Dendritic cell treated with granulocyte-macrophage colony-stimulating factor and Interleukin-4, amounts not matched to agents 40 ng/mL and 50 ng/mL, for 4 days (primary cell): ENCODE results near the gene ZNF331.
"Not testable (repeated sequence)": the region's sequence is repeated elsewhere in the genome, so short reads cannot be mapped to it uniquely, and the experiment has no call there.

Experiments used
- H3K27ac Mint-ChIP-seq: one replicate; pipeline ENCODE4 v1.8.0; 2022; ENCODE audit warnings: mild to moderate bottlenecking, mixed read lengths
- H3K27me3 Mint-ChIP-seq: one replicate; pipeline ENCODE4 v1.8.0; 2022; ENCODE audit warnings: mild to moderate bottlenecking, mixed read lengths
- H3K36me3 Mint-ChIP-seq: one replicate; pipeline ENCODE4 v1.8.0; 2022; ENCODE audit warnings: low read depth, mixed read lengths
- H3K4me1 Mint-ChIP-seq: one replicate; pipeline ENCODE4 v1.8.0; 2022; ENCODE audit warnings: low read depth, mixed read lengths
- H3K4me3 Mint-ChIP-seq: one replicate; pipeline ENCODE4 v1.8.0; 2022; ENCODE audit warnings: mild to moderate bottlenecking, moderate library complexity, mixed read lengths
- H3K9me3 Mint-ChIP-seq: one replicate; pipeline ENCODE4 v1.8.0; 2022; ENCODE audit warnings: mixed read lengths
- intact Hi-C: fragments of 100-400 bp; cut with micrococcal nuclease; formaldehyde crosslinking; loops from one replicate; pipeline ENCODE4 v1.15.0; 2022

Gene ZNF331

DNA sequence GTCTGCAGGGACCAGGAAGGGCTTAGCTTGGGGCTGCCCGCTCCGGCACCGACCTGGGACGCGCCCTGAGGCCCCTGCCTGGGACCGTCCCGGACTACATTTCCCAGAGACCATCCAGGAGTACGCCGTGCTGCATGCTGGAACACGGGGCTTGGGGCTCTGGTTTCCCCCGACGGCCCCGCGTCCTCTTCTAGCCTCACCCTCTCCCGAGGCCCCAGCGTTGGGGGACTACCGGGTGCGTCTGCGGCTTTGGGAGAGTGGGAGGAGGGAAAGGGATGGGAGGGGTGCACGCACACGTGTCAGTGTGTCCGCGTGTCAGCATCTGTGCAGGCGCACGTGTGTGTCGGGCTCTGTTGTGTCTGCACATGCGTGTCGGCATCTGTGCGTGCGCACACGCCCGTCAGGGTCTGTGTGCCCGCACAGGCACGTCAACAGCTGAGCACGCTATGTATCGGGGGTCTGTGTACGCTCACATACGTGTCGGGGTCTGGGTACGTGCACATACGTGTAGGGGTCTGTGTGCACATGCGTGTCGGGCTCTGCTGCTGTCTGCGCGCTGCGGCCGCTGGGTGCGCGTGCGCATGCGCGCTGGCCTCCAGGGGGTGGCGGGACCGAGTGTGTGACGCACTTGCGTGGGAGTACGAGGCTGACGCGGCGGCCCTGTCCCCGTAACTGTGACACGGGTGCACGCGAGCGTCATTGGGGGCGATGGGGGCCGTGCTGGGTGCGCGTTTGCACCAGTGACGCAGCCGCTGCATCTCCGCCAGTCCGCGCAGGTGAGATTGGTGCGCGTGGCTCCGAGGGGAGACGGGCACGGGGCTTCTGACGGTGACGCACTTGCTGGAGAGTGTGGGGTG lies at the start of gene ZNF331:
ZNF331 (plus strand) TSS at position 625 of the 857 bp plus-strand sequence. CDS start 31,232 bp downstream, outside the sequence.
- peak within 1 kb of the TSS; percentile 92 for H3K4me3 Mint-ChIP-seq
- H3K27me3 Mint-ChIP-seq: no peaks in the 10 kb centered on the region
- intact Hi-C loops: loop anchor here (1.0 kb wide), 2 partner anchors 12 to 17 kb away; no protein-coding TSS in a partner anchor
- H3K27ac Mint-ChIP-seq: peak within 1 kb of the TSS; percentile 92
- no peaks in the 10 kb centered on the region for H3K4me1 Mint-ChIP-seq
- H3K36me3 Mint-ChIP-seq: peaks cover 38% of the 10 kb centered on the region
- peaks cover 19% of the 10 kb centered on the region for H3K9me3 Mint-ChIP-seq

DNA sequence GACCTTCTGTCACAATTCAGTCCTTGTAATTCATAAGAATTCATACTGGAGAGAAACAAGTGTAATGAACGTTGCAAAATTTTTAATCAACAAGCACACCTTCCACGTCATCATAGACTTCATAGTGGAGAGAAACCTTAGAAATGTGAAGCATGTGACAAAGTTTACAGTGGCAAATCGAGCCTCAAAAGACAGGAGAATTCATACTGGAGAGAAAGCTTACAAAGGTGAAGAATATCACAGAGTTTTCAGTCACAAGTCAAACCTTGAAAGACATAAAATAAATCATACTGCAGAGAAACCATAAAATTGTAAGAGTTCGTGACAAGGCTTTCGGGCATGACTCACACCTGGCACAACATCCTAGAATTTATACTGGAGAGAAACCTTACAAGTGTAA lies 45.8 kb upstream of the ZNF331 start:
- Mint-ChIP-seq H3K4me1 (no peaks in the 10 kb centered on the region), H3K9me3 (peaks cover 91% of the 10 kb centered on the region), H3K27me3 (no peaks in the 10 kb centered on the region), H3K27ac (no peak overlapping the region), H3K4me3 (no peak overlapping the region), H3K36me3 (peaks cover 53% of the 10 kb centered on the region)
- intact Hi-C loops: no loop called here

DNA sequence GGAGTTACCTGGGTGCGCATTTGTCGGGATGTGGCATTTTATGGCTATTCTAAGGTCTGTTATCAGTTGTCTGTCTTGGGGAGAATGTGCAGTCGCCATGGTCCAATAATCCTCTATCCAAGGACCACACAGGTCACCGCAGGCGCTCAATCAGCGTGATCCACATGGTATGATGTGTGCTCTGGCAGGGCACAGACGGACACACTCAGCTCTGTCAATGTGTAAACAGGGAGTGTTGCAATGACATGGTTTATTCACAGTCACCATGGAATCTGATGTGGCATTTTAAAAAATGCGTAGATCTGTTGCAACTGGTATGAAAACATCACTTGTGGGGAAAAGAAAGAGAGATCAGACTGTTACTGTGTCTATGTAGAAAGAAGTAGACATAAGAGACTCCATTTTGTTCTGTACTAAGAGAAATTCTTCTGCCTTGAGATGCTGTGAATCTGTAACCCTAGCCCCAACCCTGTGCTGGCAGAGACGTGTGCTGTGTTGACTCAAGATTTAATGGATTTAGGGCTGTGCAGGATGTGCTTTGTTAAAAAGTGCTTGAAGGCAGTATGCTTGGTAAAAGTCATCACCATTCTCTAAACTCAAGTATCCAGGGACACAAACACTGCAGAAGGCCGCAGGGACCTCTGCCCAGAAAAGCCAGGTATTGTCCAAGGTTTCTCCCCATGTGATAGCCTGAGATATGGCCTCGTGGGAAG lies 40.5 kb upstream of the ZNF331 start:
- H3K36me3 Mint-ChIP-seq, intact Hi-C loops: not testable (repeated sequence)
- peaks cover 83% of the 10 kb centered on the region for H3K9me3 Mint-ChIP-seq

DNA sequence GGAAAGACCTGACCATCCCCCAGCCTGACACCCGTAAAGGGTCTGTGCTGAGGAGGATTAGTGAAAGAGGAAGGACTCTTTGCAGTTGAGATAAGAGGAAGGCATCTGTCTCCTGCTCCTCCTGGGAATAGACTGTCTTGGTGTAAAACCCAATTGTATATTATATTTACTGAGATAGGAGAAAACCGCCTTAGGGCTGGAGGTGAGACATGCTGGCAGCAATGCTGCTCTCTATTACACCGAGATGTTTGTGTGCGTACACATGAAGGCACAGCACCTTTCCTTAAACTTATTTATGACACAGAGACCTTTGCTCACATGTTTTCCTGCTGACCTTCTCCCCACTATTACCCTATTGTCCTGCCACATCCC lies 39.9 kb upstream of the ZNF331 start:
- H3K4me1 Mint-ChIP-seq, intact Hi-C loops, H3K4me3 Mint-ChIP-seq, H3K36me3 Mint-ChIP-seq, H3K27me3 Mint-ChIP-seq, H3K27ac Mint-ChIP-seq: not testable (repeated sequence)
- peaks cover 78% of the 10 kb centered on the region for H3K9me3 Mint-ChIP-seq

More for the DNA sequence above, 40.5 kb upstream of the ZNF331 start:
- H3K27ac Mint-ChIP-seq, H3K4me1 Mint-ChIP-seq, H3K4me3 Mint-ChIP-seq, H3K27me3 Mint-ChIP-seq: not testable (repeated sequence)

DNA sequence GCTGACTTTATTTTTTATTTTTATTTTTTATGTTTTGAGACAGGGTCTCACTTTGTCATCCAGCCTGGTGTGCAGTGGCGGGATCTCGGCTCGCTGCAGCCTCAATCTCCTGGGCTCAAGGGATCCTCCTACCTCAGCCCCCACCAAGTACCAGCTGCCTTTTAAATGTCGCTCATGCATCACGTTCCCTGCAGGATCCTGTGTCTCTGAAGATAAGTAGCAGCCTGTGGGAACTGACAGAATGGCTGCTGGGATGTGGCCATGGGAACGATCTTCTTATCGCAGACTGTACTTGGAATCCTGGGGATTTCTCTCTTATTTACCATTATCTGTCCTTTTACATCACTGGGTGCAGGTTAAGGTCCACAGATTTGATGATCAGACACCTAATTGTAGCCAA lies 34.8 kb upstream of the ZNF331 start:
- intact Hi-C loops: loop anchor here (10.0 kb wide), 1 partner anchor 242 kb away; no protein-coding TSS in a partner anchor
- H3K36me3 Mint-ChIP-seq, H3K27me3 Mint-ChIP-seq, H3K4me3 Mint-ChIP-seq, H3K27ac Mint-ChIP-seq, H3K4me1 Mint-ChIP-seq: not testable (repeated sequence)
- H3K9me3 Mint-ChIP-seq: peaks cover 38% of the 10 kb centered on the region

DNA sequence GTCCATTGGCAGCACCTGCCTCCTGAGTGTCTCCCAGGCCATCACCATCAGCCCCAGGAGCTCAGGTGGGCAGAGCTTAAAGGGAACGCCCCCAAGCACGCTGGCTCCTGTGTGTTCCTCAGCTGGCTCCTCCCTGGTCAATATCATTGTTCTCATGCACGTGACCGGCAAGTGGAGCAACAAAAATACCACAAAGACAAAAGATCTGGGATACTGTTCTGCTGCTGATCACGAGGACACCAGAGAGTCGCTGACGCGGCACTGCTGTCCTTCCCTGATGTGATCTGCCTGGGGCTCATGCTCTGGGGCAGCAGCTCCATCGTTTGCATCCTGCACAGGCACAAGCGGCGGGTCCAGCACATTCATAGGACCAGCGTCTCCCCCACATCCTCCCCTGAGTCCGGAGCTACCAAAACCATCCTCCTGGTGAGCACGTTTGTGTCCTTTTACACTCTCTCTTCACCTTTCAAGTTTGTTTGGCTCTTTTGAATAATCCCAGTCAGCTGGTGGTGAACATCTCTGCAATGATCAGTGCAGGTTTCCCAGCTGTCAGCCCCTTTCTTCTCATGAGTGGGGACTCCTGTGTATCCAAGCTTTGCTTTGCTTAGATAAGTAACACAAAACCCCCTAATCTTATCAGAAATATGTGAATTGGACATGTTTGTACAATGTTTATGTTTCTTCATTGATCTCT lies 34.1 kb upstream of the ZNF331 start:
- H3K4me1 Mint-ChIP-seq, H3K36me3 Mint-ChIP-seq, H3K4me3 Mint-ChIP-seq, H3K27ac Mint-ChIP-seq, H3K27me3 Mint-ChIP-seq: not testable (repeated sequence)
- intact Hi-C loops: loop anchor here (10.0 kb wide), 1 partner anchor 241 kb away; no protein-coding TSS in a partner anchor
- peaks cover 31% of the 10 kb centered on the region for H3K9me3 Mint-ChIP-seq

DNA sequence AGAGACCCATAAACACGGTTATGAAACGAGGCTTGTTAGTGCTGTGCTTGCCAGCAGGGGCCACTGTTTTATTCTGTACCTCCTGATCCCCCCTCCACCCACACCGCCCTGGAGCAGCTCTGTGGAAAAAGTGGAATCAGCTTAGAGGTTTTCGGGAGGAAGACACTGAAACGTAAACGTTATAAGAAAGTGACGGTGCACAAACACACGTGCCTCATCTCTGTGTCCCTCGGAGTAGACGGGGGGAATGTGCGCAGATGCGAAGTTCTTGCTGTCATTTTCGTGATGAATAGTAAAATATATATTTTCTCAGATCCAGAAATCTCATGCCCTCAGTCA lies 33.6 kb upstream of the ZNF331 start:
- H3K36me3 Mint-ChIP-seq, H3K4me1 Mint-ChIP-seq, H3K27me3 Mint-ChIP-seq, H3K4me3 Mint-ChIP-seq, H3K27ac Mint-ChIP-seq: not testable (repeated sequence)
- intact Hi-C loops: loop anchor here (10.0 kb wide), 1 partner anchor 240 kb away; no protein-coding TSS in a partner anchor
- H3K9me3 Mint-ChIP-seq: peaks cover 27% of the 10 kb centered on the region

DNA sequence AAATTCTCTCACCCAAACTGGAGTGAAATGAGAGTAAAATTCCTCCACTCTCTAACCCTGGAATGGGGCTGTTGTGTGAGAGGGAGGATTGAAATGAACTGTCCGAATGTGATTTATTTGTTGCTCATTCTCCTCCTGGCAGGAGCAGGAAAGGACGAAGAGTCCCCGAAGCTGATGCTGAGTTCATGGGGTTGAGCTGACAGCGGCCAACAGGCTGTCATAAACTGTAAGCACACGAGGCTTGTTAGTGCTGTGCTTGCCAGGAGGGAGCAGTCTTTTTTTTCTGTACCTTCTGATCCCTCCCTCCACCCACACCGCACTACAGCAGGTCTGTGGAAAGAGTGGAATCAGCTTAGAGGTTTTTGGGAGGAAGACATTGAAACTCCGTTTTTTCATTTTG lies 33.1 kb upstream of the ZNF331 start:
- Mint-ChIP-seq H3K27ac (no peak overlapping the region), H3K36me3 (no peaks in the 10 kb centered on the region), H3K9me3 (peaks cover 23% of the 10 kb centered on the region), H3K4me3 (no peak overlapping the region), H3K27me3 (peaks cover 4% of the 10 kb centered on the region), H3K4me1 (no peaks in the 10 kb centered on the region)
- intact Hi-C loops: loop anchor here (10.0 kb wide), 1 partner anchor 240 kb away; no protein-coding TSS in a partner anchor

DNA sequence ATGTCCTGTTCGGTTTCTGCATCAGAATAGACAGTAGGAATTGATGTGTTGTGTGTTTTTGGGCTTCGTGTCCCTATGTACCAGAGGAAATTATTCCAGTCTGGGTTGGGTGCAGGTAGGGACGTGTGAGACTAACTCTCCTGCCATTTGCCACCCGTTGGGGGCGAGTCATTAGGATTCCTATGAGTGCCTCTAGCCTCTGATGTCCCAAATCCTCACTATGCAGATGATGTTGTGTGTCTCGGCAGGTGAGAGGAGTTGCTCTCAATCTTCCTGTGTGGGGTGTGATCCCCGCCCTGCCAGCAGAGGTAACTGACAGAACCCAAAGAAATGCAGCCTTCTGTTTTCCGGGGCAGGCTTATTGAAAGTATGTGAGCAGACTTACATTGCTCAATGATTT lies 31.2 kb upstream of the ZNF331 start:
- intact Hi-C loops: loop anchor here (10.0 kb wide), 1 partner anchor 238 kb away; no protein-coding TSS in a partner anchor
- no peaks in the 10 kb centered on the region for H3K4me1 Mint-ChIP-seq

DNA sequence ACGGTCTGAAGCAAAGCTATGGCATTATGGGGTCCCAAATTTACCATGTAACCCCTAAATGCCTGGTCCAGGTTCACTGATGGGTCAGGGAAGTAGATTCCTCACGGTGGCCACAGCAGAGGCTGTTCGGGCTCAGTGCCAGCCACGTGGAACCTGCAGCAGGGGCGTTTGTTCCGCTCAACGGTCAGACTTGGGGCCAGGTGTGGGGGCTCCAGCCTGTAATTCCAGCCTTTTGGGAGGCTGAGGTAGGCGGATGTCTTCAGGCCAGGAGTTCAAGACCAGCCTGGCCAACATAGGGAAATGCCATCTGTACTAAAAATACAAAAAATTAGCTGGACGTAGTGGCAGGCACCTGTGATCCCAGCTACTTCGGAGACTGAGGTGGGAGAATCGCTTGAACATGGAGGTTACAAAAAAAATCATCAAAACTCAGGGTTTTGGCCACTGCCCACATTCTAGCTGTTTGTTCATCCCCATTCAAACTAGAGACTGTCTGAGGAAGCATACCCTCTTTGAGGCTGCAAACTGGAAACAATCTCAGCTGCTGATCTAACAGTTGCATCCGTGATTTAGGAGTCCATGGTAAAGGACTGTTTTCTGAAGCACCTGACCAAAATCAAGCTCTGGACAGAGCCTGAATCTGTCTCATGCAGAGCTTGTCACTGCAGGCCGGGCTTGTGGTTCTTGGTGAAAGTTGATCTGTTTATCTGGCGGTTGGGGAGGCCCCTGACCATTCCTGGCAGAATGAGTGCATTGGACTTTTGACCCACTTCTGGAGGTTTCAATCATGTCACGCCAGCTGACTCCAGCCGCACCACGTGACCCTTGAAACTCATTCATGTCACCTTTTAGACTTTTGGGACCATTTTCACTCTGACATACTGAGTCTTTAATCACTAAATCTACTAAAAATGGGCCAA lies 30.2 kb upstream of the ZNF331 start:
- intact Hi-C loops: loop anchor here (10.0 kb wide), 1 partner anchor 237 kb away; no protein-coding TSS in a partner anchor
- Mint-ChIP-seq H3K4me1 (no peaks in the 10 kb centered on the region), H3K27me3 (peaks cover 6% of the 10 kb centered on the region), H3K36me3 (no peaks in the 10 kb centered on the region), H3K9me3 (peaks cover 12% of the 10 kb centered on the region), H3K4me3 (no peak overlapping the region), H3K27ac (no peak overlapping the region)

More for the DNA sequence above, 31.2 kb upstream of the ZNF331 start:
- Mint-ChIP-seq H3K4me3 (no peak overlapping the region), H3K27me3 (peaks cover 4% of the 10 kb centered on the region), H3K36me3 (no peaks in the 10 kb centered on the region), H3K9me3 (peaks cover 15% of the 10 kb centered on the region), H3K27ac (no peak overlapping the region)

DNA sequence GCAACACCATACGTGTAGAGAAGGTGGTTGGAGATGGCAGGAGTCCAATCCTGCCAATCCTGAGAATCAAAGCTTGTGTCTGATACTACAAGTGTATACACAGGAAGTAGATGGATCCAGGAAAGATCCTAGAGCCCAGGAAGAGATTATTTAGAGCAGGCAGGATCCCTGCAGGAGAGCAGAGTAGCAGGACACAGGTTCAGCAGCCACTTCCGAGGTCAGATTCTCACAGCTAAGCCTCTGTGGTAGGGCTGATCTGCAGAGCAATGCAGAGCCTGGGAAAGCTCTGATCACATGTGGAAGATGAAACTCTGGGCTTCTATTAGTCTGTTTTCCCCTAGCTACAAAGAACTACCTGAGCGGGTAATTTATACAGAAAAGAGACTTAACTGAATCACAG lies 28.5 kb upstream of the ZNF331 start:
- intact Hi-C loops: loop anchor here (10.0 kb wide), 1 partner anchor 235 kb away; no protein-coding TSS in a partner anchor
- Mint-ChIP-seq H3K9me3 (peaks cover 12% of the 10 kb centered on the region), H3K27me3 (peaks cover 6% of the 10 kb centered on the region), H3K4me3 (no peak overlapping the region), H3K27ac (no peak overlapping the region), H3K4me1 (no peaks in the 10 kb centered on the region), H3K36me3 (no peaks in the 10 kb centered on the region)

DNA sequence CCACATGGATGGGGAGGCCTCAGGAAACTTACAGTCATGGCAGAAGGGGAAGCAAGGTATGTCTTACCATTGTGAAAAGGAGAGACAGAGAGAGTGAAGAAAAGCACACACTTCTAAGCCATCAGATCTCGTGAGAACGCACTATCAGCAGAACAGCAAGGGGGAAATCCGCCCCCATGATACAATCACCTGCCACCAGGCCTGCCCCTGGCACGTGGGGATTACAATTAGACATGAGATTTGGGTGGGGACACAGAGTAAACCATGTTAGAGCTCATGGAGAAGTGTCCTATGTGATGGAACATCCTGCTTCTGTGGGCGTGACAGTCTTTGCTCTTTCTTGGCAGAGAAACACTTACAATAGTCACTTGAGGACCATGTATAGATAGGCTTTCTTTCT lies 28.1 kb upstream of the ZNF331 start:
- Mint-ChIP-seq H3K27ac (no peak overlapping the region), H3K27me3 (peaks cover 6% of the 10 kb centered on the region)

DNA sequence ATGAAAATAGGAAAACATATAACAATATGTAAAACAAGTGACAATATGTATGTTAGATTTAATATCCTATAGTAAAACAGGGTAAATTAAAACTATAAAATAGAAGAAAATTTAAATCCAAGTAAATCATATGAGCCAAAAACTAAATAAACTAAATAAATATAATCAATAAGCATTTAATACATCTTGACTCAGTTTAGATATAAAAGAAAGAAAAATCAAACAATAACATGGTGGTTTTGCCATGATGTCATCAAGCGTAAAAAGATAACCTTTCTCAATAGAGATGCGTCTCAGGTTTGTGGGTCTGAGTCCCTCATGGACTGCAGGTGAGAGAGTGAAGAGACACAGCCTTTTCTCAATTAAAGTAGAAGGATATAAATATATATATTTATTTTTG lies 26.6 kb upstream of the ZNF331 start:
- H3K9me3 Mint-ChIP-seq: peaks cover 7% of the 10 kb centered on the region
- no peak overlapping the region for H3K4me3 Mint-ChIP-seq
- no peak overlapping the region for H3K27ac Mint-ChIP-seq
- intact Hi-C loops: no loop called here
- no peaks in the 10 kb centered on the region for H3K36me3 Mint-ChIP-seq
- H3K27me3 Mint-ChIP-seq: peaks cover 5% of the 10 kb centered on the region
- no peaks in the 10 kb centered on the region for H3K4me1 Mint-ChIP-seq

More for the DNA sequence above, 28.1 kb upstream of the ZNF331 start:
- Mint-ChIP-seq H3K36me3 (no peaks in the 10 kb centered on the region), H3K4me1 (no peaks in the 10 kb centered on the region), H3K4me3 (no peak overlapping the region), H3K9me3 (peaks cover 12% of the 10 kb centered on the region)
- intact Hi-C loops: loop anchor here (10.0 kb wide), 1 partner anchor 235 kb away; no protein-coding TSS in a partner anchor
